ENCODE measurements around the gene GPR89B.

- TF ChIP-seq CTCF (IDR thresholded peaks at IDR 0.05) (no peak), POLR2AphosphoS5 (IDR thresholded peaks at IDR 0.05) (no peak), POLR2A (IDR thresholded peaks at IDR 0.05) (no peak)
These were observed 48.3 kb upstream of the GPR89B start for GRCh38 chr1:147879911-147880310.
